Mesendoderm (in vitro differentiated cells): ENCODE measurements around the gene CREBL2.
"Not testable (repeated sequence)": the region's sequence is repeated elsewhere in the genome, so short reads cannot be mapped to it uniquely, and the experiment has no call there.

Source experiments
- DNase-seq: peaks from one replicate; pipeline ENCODE4 v3.0.0; 2013
- H2AK5ac ChIP-seq: 2 replicates; pipeline ENCODE4 v1.6.1; 2013; ENCODE audit warnings: low read length, inconsistent platforms
- H2BK120ac ChIP-seq: 2 replicates; pipeline ENCODE4 v1.6.1; 2013; ENCODE audit warnings: low read depth, mild to moderate bottlenecking, low read length, moderate library complexity, mixed read lengths
- H2BK15ac ChIP-seq: replicated peaks from 2 replicates; pipeline ENCODE4 v1.6.1; 2013; ENCODE audit warnings: low read depth, mild to moderate bottlenecking, moderate library complexity
- H2BK5ac ChIP-seq: 2 replicates; pipeline ENCODE4 v1.6.1; 2013; ENCODE audit warnings: low read length, inconsistent platforms
- H3K18ac ChIP-seq: 2 replicates; pipeline ENCODE4 v1.6.1; 2013; ENCODE audit warnings: mild to moderate bottlenecking, low read length, mixed read lengths
- H3K23ac ChIP-seq: one replicate; pipeline ENCODE4 v1.6.1; 2013; ENCODE audit warnings: low read length
- H3K27ac ChIP-seq: 2 replicates; pipeline ENCODE4 v1.5.1; 2013; ENCODE audit warnings: low read depth, mild to moderate bottlenecking, inconsistent platforms, low read length, moderate library complexity
- H3K27me3 ChIP-seq: 2 replicates; pipeline ENCODE4 v1.6.1; 2013; ENCODE audit warnings: low read length, control low read depth, mild to moderate bottlenecking, inconsistent platforms; ENCODE audit not compliant: insufficient read depth, poor library complexity
- H3K36me3 ChIP-seq: 2 replicates; pipeline ENCODE4 v1.6.1; 2013; ENCODE audit warnings: low read length, inconsistent platforms; ENCODE audit not compliant: control insufficient read depth, insufficient read depth
- H3K4ac ChIP-seq: one replicate; pipeline ENCODE4 v1.6.1; 2013; ENCODE audit warnings: low read depth, mild to moderate bottlenecking, low read length, moderate library complexity
- H3K4me1 ChIP-seq: 2 replicates; pipeline ENCODE4 v1.6.1; 2013; ENCODE audit warnings: low read depth, low read length, inconsistent platforms; ENCODE audit not compliant: control insufficient read depth
- H3K4me2 ChIP-seq: 2 replicates; pipeline ENCODE4 v1.6.1; 2013; ENCODE audit warnings: low read length
- H3K4me3 ChIP-seq: 2 replicates; pipeline ENCODE4 v1.5.1; 2013; ENCODE audit warnings: mild to moderate bottlenecking, low read length
- H3K56ac ChIP-seq: one replicate; pipeline ENCODE4 v1.6.1; 2013; ENCODE audit warnings: low read length
- H3K79me1 ChIP-seq: 2 replicates; pipeline ENCODE4 v1.6.1; 2013; ENCODE audit warnings: low read length, inconsistent platforms
- H3K79me2 ChIP-seq: 2 replicates; pipeline ENCODE4 v1.6.1; 2013; ENCODE audit warnings: mild to moderate bottlenecking, low read length; ENCODE audit not compliant: control insufficient read depth, insufficient read depth
- H3K9ac ChIP-seq: 2 replicates; pipeline ENCODE4 v1.6.1; 2013; ENCODE audit warnings: low read length, inconsistent platforms
- H4K5ac ChIP-seq: one replicate; pipeline ENCODE4 v1.6.1; 2013; ENCODE audit warnings: low read length
- H4K8ac ChIP-seq: one replicate; pipeline ENCODE4 v1.6.1; 2013; ENCODE audit warnings: low read depth, mild to moderate bottlenecking, control low read depth, low read length, moderate library complexity
- WGBS: extraction: QIAGEN DNeasy Blood & Tissue Kit; methylation state at CpG from one replicate; pipeline ENCODE4 v1.1.7; 2013; ENCODE audit warnings: low lambda C conversion rate, missing lambda C conversion rate; ENCODE audit not compliant: insufficient coverage; ENCODE audit errors: extremely low coverage; 5-methylcytosine and 5-hydroxymethylcytosine counted together

Gene CREBL2

DNA sequence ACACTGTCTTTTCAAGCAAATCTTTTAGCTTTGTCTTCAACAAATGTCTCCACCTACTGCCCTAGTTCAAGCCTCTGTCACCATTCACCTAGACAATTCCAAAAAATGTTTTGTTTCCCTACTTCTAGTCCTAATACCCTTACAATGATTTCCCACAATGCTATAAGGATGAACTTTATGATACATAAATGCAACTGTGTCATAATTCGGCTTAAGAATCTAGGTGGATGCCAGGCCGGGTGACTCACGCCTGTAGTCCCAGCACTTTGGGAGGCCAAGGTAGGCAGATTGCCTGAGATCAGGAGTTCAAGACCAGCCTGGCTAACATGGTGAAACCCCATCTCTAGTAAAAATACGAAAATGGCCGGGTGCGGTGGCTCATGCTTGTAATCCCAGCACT is 20.7 kb upstream of the CREBL2 start:
- no peak overlapping the region for H3K4me2 ChIP-seq
- no peak for DNase-seq
- no peak overlapping the region for H3K27ac ChIP-seq
- H3K4me1 ChIP-seq = no peaks in the 10 kb centered on the region
- H3K9ac ChIP-seq = no peak overlapping the region
- H2AK5ac ChIP-seq = no peak overlapping the region
- H3K56ac ChIP-seq = no peak overlapping the region
- H2BK120ac ChIP-seq = no peak overlapping the region
- no peak overlapping the region for H4K5ac ChIP-seq
- no peaks in the 10 kb centered on the region for H3K27me3 ChIP-seq
- no peaks in the 10 kb centered on the region for H3K79me2 ChIP-seq
- no peak overlapping the region for H3K4me3 ChIP-seq
- H2BK5ac ChIP-seq = no peak overlapping the region
- H3K4ac ChIP-seq = no peak overlapping the region
- no peaks in the 10 kb centered on the region for H3K36me3 ChIP-seq
- no peak overlapping the region for H2BK15ac ChIP-seq
- H4K8ac ChIP-seq = no peak overlapping the region
- no peak overlapping the region for H3K23ac ChIP-seq
- no peaks in the 10 kb centered on the region for H3K79me1 ChIP-seq
- H3K18ac ChIP-seq = no peak overlapping the region
- no CpG with 5 or more reads among the region's 6 CpGs for WGBS

DNA sequence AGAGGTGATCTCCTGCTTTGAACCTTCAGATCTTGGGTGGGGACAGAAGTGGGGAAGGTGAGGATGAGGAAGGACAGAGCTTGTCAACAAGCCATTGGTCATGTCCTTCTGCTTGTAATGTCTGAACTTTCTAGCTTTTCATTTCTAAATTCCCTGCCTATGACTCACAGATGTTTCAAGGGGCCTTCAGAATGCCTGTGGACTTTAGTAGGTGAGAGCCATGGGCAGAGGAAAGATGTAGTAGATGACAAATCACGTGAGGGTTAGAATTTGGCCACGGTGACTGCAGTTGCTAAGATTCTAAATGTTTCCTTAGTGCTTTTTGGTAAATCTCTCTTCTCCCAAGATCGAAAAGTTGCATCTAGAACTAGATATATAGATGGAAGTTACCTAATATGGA is 18.7 kb upstream of the CREBL2 start:
- Histone ChIP-seq H3K23ac (no peak overlapping the region), H3K4me2 (no peak overlapping the region), H2BK120ac (no peak overlapping the region), H2BK5ac (no peak overlapping the region), H3K4ac (no peak overlapping the region), H3K79me1 (no peaks in the 10 kb centered on the region), H3K27me3 (no peaks in the 10 kb centered on the region), H4K8ac (no peak overlapping the region), H4K5ac (no peak overlapping the region), H3K18ac (no peak overlapping the region), H3K36me3 (no peaks in the 10 kb centered on the region), H3K79me2 (no peaks in the 10 kb centered on the region), H3K27ac (no peak overlapping the region), H2AK5ac (no peak overlapping the region), H3K9ac (no peak overlapping the region), H3K56ac (no peak overlapping the region), H2BK15ac (no peak overlapping the region), H3K4me1 (no peaks in the 10 kb centered on the region), H3K4me3 (no peak overlapping the region)
- no CpG with 5 or more reads among the region's 3 CpGs for WGBS
- DNase-seq = peak; percentile 57

DNA sequence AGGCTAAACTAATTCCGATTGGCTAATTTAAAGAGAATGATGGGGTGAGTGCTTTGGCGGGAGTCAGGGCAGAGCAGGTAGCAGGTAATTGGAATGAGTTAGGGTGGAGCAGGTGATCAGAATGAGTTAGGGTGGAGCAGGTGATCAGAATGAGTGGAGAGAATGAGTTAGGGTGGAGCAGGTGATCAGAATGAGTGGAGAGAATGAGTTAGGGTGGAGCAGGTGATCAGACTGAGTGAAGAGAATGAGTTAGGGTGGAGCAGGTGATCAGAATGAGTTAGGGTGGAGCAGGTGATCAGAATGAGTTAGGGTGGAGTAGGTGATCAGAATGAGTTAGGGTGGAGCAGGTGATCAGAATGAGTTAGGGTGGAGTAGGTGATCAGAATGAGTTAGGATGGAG is 15.7 kb upstream of the CREBL2 start:
- not testable (repeated sequence) for H2AK5ac ChIP-seq, H3K9ac ChIP-seq, H3K4me2 ChIP-seq, H2BK15ac ChIP-seq, H2BK120ac ChIP-seq, H3K4ac ChIP-seq, H3K4me3 ChIP-seq, H3K79me1 ChIP-seq, H3K4me1 ChIP-seq, H4K8ac ChIP-seq, H2BK5ac ChIP-seq, H3K18ac ChIP-seq, H3K36me3 ChIP-seq, DNase-seq, H4K5ac ChIP-seq, H3K56ac ChIP-seq, H3K79me2 ChIP-seq, H3K27me3 ChIP-seq, H3K27ac ChIP-seq, H3K23ac ChIP-seq
- WGBS = no CpG with 5 or more reads among the region's 2 CpGs

DNA sequence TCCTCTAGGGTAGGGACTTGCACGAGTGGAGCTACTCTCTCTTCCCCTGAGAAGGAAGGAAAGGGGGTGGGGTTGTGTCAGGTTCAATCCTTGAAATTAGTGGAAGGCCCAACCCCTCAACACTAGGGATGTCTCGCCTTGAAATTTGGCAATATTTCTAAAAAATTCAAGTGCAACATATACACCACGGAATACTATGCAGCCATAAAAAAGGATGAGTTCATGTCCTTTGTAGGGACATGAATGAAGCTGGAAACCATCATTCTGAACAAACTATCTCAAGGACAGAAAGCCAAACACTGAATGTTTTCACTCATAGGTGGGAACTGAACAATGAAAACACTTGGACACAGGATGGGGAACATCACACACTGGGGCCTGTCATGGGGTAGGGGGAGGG is 15.1 kb upstream of the CREBL2 start:
- not testable (repeated sequence) for H2AK5ac ChIP-seq, H3K79me1 ChIP-seq, H3K4me1 ChIP-seq, H3K4me2 ChIP-seq, H3K27ac ChIP-seq, H3K18ac ChIP-seq, H3K27me3 ChIP-seq, H2BK15ac ChIP-seq, H2BK120ac ChIP-seq, H3K56ac ChIP-seq, H3K9ac ChIP-seq, DNase-seq, H3K36me3 ChIP-seq, H4K5ac ChIP-seq, H3K4ac ChIP-seq, H3K4me3 ChIP-seq, H4K8ac ChIP-seq, H3K79me2 ChIP-seq, H2BK5ac ChIP-seq, H3K23ac ChIP-seq
- no CpG with 5 or more reads among the region's 3 CpGs for WGBS

DNA sequence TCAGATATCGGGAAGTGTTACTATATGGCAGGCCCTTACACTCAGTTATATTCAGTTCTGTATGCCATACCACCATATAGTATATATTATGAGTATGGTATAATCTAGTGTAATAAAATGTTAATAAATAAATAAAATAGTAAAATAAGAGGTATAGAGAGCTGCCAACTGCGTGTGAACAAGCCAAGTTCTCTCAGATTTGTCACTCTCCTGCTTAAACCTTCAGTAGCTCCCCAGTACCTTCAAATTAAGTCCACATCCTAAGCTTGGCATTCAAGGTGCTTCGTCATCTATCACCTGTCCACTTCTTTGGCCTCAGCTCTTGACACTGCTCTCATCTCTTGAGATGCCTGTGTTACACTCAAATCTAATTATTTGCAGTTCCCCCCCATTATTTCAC is 12.8 kb upstream of the CREBL2 start:
- DNase-seq = no peak
- no peak overlapping the region for H2BK120ac ChIP-seq
- H3K79me2 ChIP-seq = no peaks in the 10 kb centered on the region
- H3K36me3 ChIP-seq = no peaks in the 10 kb centered on the region
- H3K56ac ChIP-seq = no peak overlapping the region
- H3K4me3 ChIP-seq = no peak overlapping the region
- no peak overlapping the region for H3K18ac ChIP-seq
- no peak overlapping the region for H3K23ac ChIP-seq
- H3K9ac ChIP-seq = no peak overlapping the region
- no peak overlapping the region for H4K8ac ChIP-seq
- no peak overlapping the region for H2BK15ac ChIP-seq
- H3K79me1 ChIP-seq = no peaks in the 10 kb centered on the region
- no peak overlapping the region for H2BK5ac ChIP-seq
- H3K27ac ChIP-seq = no peak overlapping the region
- H2AK5ac ChIP-seq = no peak overlapping the region
- H4K5ac ChIP-seq = no peak overlapping the region
- H3K27me3 ChIP-seq = no peaks in the 10 kb centered on the region
- WGBS = no CpG with 5 or more reads among the region's 3 CpGs
- H3K4me1 ChIP-seq = no peaks in the 10 kb centered on the region
- H3K4me2 ChIP-seq = no peak overlapping the region
- H3K4ac ChIP-seq = no peak overlapping the region

DNA sequence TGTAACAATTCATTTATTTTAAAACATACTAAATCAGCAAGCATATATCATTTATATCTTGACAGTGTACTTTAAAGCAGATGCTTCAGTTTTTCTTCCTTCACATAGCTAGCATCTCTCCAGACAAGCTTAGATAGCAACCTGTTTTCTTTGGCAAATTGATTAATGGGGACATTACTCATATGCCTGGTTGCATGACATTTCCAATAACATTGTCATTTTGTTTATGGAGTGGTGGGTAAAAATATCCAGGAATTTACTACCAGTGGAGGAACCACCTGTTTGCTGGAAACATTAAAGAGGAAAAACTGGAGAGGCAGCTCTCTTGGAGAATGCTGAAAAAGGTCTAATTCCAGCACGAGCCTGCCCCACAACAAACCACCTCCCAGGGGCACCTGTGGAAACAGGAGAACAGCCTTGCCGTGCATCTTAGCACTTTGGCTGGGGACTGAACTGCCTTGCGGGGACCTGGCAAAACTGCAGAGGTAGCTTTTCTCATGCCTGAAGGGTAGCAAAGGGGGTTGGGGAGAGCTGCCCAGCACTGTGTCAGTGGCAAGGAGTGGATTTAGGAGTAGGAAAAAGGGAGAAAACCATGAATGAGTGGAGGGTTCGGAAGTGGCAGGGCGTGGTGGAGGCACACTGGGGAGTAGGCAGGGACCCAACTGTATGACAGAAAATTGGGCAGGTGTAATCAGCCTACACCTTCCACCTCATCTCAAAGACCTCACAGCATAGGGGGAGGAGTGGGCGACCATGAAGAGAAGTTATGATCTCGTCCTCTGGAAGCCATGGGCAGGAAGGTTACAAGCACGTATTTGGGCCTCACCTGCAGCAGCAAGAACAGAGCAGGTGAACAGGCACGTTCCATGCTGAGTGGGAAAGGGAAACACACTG is 11.7 kb upstream of the CREBL2 start:
- WGBS = no CpG with 5 or more reads among the region's 9 CpGs
- Histone ChIP-seq H3K4me1 (no peaks in the 10 kb centered on the region), H3K18ac (no peak overlapping the region), H3K4ac (no peak overlapping the region), H3K27me3 (no peaks in the 10 kb centered on the region), H2BK15ac (no peak overlapping the region), H4K8ac (no peak overlapping the region), H3K9ac (no peak overlapping the region), H3K4me3 (no peak overlapping the region), H3K79me1 (no peaks in the 10 kb centered on the region), H3K27ac (no peak overlapping the region), H3K4me2 (no peak overlapping the region), H3K36me3 (no peaks in the 10 kb centered on the region), H3K79me2 (no peaks in the 10 kb centered on the region), H3K23ac (no peak overlapping the region), H3K56ac (no peak overlapping the region), H2BK120ac (no peak overlapping the region), H4K5ac (no peak overlapping the region), H2BK5ac (no peak overlapping the region), H2AK5ac (no peak overlapping the region)
- no peak for DNase-seq
